K562 (cell line): ENCODE measurements around the gene CCT7. TPM values are rescaled to one million over a fixed set of nuclear protein-coding genes. Genes with fewer than 3 reads are reported as not detected.

Source experiments
- ATF1 ChIP-seq, 2 experiments: fragments of 450-650 bp in 1 of 2; IDR thresholded peaks; 2 replicates each; pipeline ENCODE4 v1.6.1; 2016; ENCODE audit warnings: missing compliant biosample characterization in 1 of 2, missing genetic modification characterization in 1 of 2
- ATF7 ChIP-seq: fragments of 450-650 bp; IDR thresholded peaks from 2 replicates; pipeline ENCODE4 v1.7.1; 2014; ENCODE audit warnings: mild to moderate bottlenecking, moderate library complexity
- BRD4 ChIP-seq: fragments of 200-600 bp; sonication (generic); IDR thresholded peaks from 2 replicates; pipeline ENCODE4 v1.6.1; 2017; ENCODE audit warnings: inconsistent platforms
- DACH1 ChIP-seq: fragments of 450-650 bp; IDR thresholded peaks from 2 replicates; pipeline ENCODE4 v1.6.1; 2018; ENCODE audit not compliant: partially characterized antibody
- ETV5 ChIP-seq: sonication (generic); formaldehyde crosslinking; IDR thresholded peaks from 2 replicates; pipeline ENCODE4 v1.4.0; 2020; ENCODE audit warnings: low read depth, mild to moderate bottlenecking, missing genetic modification reagents
- GTF2F1 ChIP-seq: IDR thresholded peaks from 2 replicates; pipeline ENCODE4 v1.6.1; 2011; ENCODE audit warnings: low read depth, low read length, improper control_type of control experiment
- IRF2 ChIP-seq: sonication (generic); formaldehyde crosslinking; IDR thresholded peaks from 2 replicates; pipeline ENCODE4 v1.8.1; 2022; ENCODE audit warnings: mild to moderate bottlenecking, missing genetic modification reagents
- KAT7 ChIP-seq: sonication (generic); formaldehyde crosslinking; IDR thresholded peaks from 2 replicates; pipeline ENCODE4 v1.8.0; 2022; ENCODE audit warnings: missing genetic modification reagents, mild to moderate bottlenecking, borderline replicate concordance
- NCOA2 ChIP-seq, 2 experiments: fragments of 450-650 bp; IDR thresholded peaks; 2 replicates each; pipeline ENCODE4 v1.6.1; 2018; ENCODE audit warnings: mild to moderate bottlenecking in 2 of 2, moderate library complexity in 1 of 2; ENCODE audit not compliant: partially characterized antibody in 2 of 2
- NONO ChIP-seq, 2 experiments: fragments of 200-400 bp in 1 of 2; fragments of 450-650 bp in 1 of 2; formaldehyde crosslinking in 1 of 2; IDR thresholded peaks; 2 replicates each; pipeline ENCODE4 v1.6.1; 2017; ENCODE audit warnings: low read depth in 2 of 2, mild to moderate bottlenecking in 2 of 2, moderate library complexity in 2 of 2, low read length in 1 of 2
- NR2C1 ChIP-seq, 2 experiments: fragments of 450-650 bp; IDR thresholded peaks; 2 replicates each; pipeline ENCODE4 v1.6.1; 2017; ENCODE audit warnings: mild to moderate bottlenecking in 2 of 2, antibody characterized with exemption in 1 of 2, inconsistent platforms in 1 of 2, missing compliant biosample characterization in 1 of 2, missing genetic modification characterization in 1 of 2
- PML ChIP-seq: IDR thresholded peaks from 2 replicates; pipeline ENCODE4 v1.6.1; 2012; ENCODE audit warnings: low read length, inconsistent platforms
- POLR2AphosphoS5 ChIP-seq: IDR thresholded peaks from 2 replicates; pipeline ENCODE4 v1.6.1; 2011; ENCODE audit warnings: mild to moderate bottlenecking, low read depth, low read length, moderate library complexity; ENCODE audit not compliant: control insufficient read depth, insufficient read depth
- RBM15 ChIP-seq: fragments of 200-400 bp; formaldehyde crosslinking; IDR thresholded peaks from 2 replicates; pipeline ENCODE4 v1.6.1; 2018; ENCODE audit warnings: mild to moderate bottlenecking, low read length, moderate library complexity; ENCODE audit not compliant: insufficient read depth
- SMAD2 ChIP-seq: fragments of 150-350 bp; IDR thresholded peaks from 2 replicates; pipeline ENCODE4 v1.6.1; 2014; ENCODE audit warnings: low read depth, mild to moderate bottlenecking, low read length
- ZKSCAN3 ChIP-seq: fragments of 250-450 bp; sonication (Bioruptor Pico); IDR thresholded peaks from 2 replicates; pipeline ENCODE4 v1.4.0; 2020
- ZNF518B ChIP-seq: fragments of 250-450 bp; sonication (Bioruptor Pico); IDR thresholded peaks from 2 replicates; pipeline ENCODE4 v1.5.0; 2021; ENCODE audit warnings: mild to moderate bottlenecking, moderate library complexity
- polyA plus RNA-seq, 8 experiments: library from polyadenylated mRNA; depleted of rRNA in 4 of 8; stranded (reverse) in 5 of 8; unstranded in 3 of 8; fragments of >200 nt; fragmentation: Nextera tagmentation in 2 of 8; fragmentation: Illumina TruSeq in 1 of 8; extraction: Ambion mirVana in 2 of 8; extraction: Trizol in 1 of 8; gene quantifications; 2 replicates each; pipeline versions ENCODE4 v1.2.1 to v1.2.3, GENCODE V29; 2011 to 2014; ENCODE audit warnings: inconsistent platforms in 1 of 8, missing spikeins in 1 of 8
- total RNA-seq, 7 experiments: library from RNA; depleted of rRNA in 6 of 7; stranded (reverse); fragments of >200 nt in 6 of 7; fragmentation: Illumina TruSeq in 2 of 7; extraction: Trizol in 2 of 7; gene quantifications; 2 replicates each; pipeline versions ENCODE4 v1.2.1 to v1.2.3, GENCODE V29; 2011 to 2021; ENCODE audit warnings: low replicate concordance in 1 of 7
- TF ChIP-seq, protein P1 (sequence below): fragments of 450-650 bp; IDR thresholded peaks from 2 replicates; pipeline ENCODE4 v1.7.0; 2016; ENCODE audit warnings: borderline replicate concordance
- TF ChIP-seq, protein P2 (sequence below): fragments of 450-650 bp; formaldehyde crosslinking; IDR thresholded peaks from 2 replicates; pipeline ENCODE4 v1.4.0; 2020; ENCODE audit warnings: mild to moderate bottlenecking, moderate library complexity
- TF ChIP-seq, protein P3 (sequence below): fragments of 250-450 bp; sonication (Bioruptor Pico); IDR thresholded peaks from 2 replicates; pipeline ENCODE4 v1.5.0; 2021

Gene CCT7
- total and polyA plus RNA-seq, 9 of the 15 experiments (the other 6 are each of a cell fraction or from before 2014, with no cell fraction given), result 326 to 856 (median 638) TPM

GRCh38 chr2:73214120-73215035 is 19.7 kb upstream of the CCT7 start, which contains the start of gene SMYD5 (continued):
- TF ChIP-seq, protein P1, sequence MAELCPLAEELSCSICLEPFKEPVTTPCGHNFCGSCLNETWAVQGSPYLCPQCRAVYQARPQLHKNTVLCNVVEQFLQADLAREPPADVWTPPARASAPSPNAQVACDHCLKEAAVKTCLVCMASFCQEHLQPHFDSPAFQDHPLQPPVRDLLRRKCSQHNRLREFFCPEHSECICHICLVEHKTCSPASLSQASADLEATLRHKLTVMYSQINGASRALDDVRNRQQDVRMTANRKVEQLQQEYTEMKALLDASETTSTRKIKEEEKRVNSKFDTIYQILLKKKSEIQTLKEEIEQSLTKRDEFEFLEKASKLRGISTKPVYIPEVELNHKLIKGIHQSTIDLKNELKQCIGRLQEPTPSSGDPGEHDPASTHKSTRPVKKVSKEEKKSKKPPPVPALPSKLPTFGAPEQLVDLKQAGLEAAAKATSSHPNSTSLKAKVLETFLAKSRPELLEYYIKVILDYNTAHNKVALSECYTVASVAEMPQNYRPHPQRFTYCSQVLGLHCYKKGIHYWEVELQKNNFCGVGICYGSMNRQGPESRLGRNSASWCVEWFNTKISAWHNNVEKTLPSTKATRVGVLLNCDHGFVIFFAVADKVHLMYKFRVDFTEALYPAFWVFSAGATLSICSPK, result no peak
- TF ChIP-seq, protein P2, sequence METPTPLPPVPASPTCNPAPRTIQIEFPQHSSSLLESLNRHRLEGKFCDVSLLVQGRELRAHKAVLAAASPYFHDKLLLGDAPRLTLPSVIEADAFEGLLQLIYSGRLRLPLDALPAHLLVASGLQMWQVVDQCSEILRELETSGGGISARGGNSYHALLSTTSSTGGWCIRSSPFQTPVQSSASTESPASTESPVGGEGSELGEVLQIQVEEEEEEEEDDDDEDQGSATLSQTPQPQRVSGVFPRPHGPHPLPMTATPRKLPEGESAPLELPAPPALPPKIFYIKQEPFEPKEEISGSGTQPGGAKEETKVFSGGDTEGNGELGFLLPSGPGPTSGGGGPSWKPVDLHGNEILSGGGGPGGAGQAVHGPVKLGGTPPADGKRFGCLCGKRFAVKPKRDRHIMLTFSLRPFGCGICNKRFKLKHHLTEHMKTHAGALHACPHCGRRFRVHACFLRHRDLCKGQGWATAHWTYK, result peak; percentile 25; the same call in 1 of the 2 replicates
- TF ChIP-seq PML (0 out of 2 replicates have a peak, but pooled peaks have one; percentile 44), POLR2AphosphoS5 (0 out of 2 replicates have a peak, but pooled peaks have one; percentile 41), ETV5 (CRISPR knock-in tag) (0 out of 2 replicates have a peak, but pooled peaks have one; percentile 38), ATF7 (peak; percentile 48; the same call in 1 of the 2 replicates), ZKSCAN3 (CRISPR knock-in tag) (no peak), KAT7 (CRISPR knock-in tag) (no peak; the same call in 1 of the 2 replicates), SMAD2 (no peak), NR2C1 (IDR thresholded peaks at IDR 0.05) (peak; percentile 99), NR2C1 (tag; IDR thresholded peaks at IDR 0.05) (peak; percentile 99), NCOA2 (IDR thresholded peaks at IDR 0.05; ENCODE audit: partially characterized antibody in 2 of 2) (no peak), RBM15 (no peak), IRF2 (no peak), NONO (IDR thresholded peaks at IDR 0.05; ENCODE audit: low read depth in 2 of 2, low read length in 1 of 2) (peak in 1 of 2 experiments; percentile 48; a peak in 1 of 4 replicates), ZNF518B (CRISPR knock-in tag) (no peak), DACH1 (no peak), GTF2F1 (no peak), ATF1 (CRISPR knock-in tag; IDR thresholded peaks at IDR 0.05) (no peak), ATF1 (tag; IDR thresholded peaks at IDR 0.05) (peak; percentile 78), BRD4 (no peak)
- TF ChIP-seq, protein P3, sequence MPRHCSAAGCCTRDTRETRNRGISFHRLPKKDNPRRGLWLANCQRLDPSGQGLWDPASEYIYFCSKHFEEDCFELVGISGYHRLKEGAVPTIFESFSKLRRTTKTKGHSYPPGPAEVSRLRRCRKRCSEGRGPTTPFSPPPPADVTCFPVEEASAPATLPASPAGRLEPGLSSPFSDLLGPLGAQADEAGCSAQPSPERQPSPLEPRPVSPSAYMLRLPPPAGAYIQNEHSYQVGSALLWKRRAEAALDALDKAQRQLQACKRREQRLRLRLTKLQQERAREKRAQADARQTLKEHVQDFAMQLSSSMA, result no peak
